GM21825 (cell line): ENCODE results near the gene PCLO.
"Not testable (repeated sequence)": the region's sequence is repeated elsewhere in the genome, so short reads cannot be mapped to it uniquely, and the experiment has no call there.

Experiments
- ATAC-seq: cut with Tn5 transposase; IDR thresholded peaks from one replicate; pipeline ENCODE4 v1.9.1; 2021; ENCODE audit warnings: mild to moderate bottlenecking, moderate library complexity; ENCODE audit not compliant: unreplicated experiment

Gene PCLO

DNA sequence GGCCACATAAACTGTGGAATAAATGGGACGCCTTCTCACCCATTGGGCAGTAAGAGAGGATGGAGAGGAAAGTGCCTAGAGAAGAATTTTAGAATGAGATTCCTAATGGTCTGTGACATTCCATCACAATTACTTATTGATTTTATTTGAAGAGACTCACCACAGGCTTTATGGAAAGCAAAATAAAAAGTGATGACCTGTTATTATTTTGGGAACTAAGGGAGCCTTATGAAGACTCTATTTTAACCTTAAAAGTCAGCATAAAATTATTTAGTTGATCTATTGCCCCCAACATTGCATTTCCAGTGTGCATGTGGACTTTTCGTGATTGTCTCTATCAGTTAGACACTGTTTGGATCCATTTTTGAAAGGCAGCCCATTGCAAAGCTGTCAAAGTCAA, 107.5 kb downstream of the PCLO start:
- ATAC-seq = no peak

DNA sequence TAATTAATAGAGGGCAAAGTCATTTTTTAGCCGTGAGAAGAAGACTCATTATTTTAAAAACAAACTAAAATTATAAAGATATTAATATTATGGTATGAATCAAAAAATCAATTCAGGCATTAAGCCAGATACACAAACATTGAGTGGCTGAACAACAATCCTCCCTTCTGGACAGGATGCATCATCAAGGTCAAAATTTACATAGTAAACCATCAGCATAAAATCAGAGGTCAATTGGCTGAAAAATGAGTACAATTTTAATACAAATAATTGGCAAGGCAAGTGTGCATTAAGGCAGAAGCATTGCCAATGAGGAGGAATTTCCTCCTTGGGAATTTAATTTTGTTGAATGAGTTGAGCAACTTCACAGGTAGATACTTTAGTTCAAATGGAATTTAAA, 108.2 kb downstream of the PCLO start:
- no peak for ATAC-seq

DNA sequence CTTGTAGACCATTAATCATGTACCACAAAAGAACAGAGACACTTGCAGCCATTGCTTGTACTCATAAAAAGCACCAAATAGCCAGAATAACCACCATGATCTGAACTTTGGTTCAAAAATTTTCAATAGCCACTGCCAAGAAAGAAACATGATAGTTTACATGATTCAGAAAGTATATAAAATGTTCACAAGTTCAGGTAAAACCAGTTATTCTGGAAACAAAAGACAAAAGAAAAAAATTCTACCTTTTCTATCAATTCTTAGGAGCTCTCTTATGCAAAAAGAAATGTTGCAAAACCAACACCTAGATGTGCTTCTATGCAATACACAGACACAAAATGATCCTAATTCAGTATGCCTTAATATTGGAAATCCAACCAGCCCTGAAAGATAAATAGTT, 108.7 kb downstream of the PCLO start:
- no peak for ATAC-seq

DNA sequence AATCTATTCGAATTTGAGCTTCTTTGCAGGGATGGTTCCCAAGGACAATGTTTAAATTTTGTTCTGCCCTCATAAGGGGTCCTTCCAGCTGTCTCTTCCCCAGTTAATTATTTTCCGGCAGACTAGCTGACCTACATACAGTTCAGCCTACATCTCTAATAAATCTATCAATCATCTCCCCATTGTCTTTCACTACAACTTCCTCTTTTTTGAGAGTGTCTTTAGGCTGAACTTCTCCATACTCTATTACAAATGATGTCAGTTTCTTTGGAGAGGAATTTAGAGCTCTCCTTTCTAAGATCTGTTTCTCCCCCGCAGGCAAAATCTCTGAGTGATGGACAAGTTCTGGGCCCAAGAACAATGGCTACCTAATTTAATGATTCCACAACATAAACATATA, 122.2 kb downstream of the PCLO start:
- no peak for ATAC-seq

- ATAC-seq = no peak
These were observed 123.9 kb downstream of the PCLO start for GRCh38 chr7:83038787-83039186.

GRCh38 chr7:83036721-83037380, 125.8 kb downstream of the PCLO start:
- no peak for ATAC-seq

DNA sequence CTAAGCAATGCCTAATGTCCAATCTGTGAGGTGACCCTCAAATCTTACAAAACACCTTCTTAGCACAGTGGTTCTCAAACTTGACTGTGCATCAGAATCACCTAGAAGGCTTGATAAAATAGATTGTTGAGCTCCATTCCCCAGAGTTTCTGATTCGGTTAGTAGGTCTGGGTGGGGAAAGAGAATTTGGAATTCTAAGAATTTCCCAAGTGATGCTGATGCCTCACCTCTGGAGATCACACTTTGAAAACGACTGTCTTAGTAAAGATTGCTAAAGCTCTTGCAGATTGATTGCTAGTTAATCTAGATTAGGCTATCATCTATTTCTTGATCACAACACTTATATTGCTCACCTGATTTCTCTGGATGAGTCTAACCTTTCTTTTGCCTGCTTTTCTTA, 126.6 kb downstream of the PCLO start:
- ATAC-seq = no peak

DNA sequence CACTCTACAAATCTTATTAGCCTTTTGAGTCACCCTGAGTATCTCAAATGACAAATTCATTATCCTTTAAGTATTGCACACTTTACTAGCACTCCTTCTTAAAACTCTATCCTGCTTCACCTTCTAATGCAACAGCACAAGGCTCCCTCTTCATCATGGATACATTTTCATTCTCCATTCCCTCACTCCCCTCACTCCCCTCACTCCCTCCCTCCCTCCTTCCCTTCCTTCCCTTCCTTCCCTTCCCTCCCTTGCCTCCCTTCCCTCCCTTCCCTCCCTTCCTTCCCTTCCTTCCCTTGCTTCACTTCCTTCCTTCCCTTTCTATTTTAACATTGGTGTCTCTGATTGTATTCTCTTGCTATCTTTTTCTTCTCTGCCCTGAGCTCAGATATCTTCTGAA, 130.5 kb downstream of the PCLO start:
- ATAC-seq = no peak

DNA sequence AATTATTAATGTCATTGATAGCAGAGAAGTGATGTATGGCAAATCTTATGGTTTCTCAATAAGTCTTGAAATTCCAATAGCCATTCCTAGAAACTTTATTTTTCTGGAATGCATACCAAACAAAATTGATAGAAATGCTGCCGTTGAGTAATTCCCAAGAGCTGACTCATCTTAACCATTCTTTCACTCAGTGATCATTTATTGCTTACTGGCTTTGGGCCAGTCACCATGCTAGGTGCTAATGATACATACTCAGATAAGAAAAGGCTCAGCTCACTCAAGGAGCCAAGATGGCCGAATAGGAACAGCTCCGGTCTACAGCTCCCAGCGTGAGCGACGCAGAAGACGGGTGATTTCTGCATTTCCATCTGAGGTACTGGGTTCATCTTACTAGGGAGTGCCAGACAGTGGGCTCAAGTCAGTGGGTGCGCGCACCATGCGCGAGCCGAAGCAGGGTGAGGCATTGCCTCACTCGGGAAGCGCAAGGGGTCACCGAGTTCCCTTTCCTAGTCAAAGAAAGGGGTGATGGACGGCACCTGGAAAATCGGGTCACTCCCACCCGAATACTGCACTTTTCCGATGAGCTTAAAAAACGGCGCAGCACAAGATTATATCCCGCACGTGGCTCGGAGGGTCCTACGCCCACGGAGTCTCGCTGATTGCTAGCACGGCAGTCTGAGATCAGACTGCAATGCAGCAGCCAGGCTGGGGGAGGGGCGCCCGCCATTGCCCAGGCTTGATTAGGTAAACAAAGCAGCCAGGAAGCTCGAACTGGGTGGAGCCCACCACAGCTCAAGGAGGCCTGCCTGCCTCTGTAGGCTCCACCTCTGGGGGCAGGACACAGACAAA, 138.6 kb downstream of the PCLO start:
- ATAC-seq = not testable (repeated sequence)

DNA sequence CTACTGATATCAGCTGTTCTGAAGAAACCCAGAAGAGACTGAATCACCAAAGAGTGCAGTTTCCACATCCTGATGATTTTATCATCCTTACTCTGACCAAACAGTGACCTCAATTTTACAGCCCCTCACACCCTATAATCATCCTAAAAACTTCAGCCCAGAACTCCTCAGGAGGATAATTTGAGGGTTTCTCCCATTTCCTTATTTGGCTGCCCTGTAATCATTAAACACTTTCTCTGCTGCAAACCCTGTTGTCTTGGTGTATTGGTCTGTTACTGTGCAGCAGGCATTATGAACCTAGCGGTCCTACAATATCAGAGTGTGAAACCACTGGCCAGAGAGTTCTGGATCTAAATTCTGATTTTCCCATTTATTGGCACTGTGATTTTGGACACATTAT, 141.7 kb downstream of the PCLO start:
- no peak for ATAC-seq

DNA sequence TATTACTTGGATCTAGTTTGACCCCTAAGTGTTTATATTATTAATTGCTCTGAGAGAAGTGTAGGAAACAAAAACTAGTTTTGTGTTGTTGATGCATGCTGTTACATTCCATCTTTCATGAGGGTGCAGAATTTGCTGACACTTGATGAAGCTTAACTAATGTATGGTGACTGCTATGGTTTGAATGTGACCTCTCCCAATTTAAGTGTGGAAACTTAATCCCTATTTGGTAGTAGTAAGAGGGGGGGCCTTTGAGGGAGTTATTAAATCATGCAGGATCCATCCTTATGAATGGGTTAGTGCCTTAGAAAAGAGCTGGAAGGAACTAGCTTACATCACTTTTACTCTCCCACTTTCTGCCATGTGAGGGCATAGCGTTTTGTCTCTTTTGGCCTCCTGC, 142.5 kb downstream of the PCLO start:
- ATAC-seq = no peak

GRCh38 chr7:83015916-83016315, 146.8 kb downstream of the PCLO start:
- ATAC-seq = no peak

DNA sequence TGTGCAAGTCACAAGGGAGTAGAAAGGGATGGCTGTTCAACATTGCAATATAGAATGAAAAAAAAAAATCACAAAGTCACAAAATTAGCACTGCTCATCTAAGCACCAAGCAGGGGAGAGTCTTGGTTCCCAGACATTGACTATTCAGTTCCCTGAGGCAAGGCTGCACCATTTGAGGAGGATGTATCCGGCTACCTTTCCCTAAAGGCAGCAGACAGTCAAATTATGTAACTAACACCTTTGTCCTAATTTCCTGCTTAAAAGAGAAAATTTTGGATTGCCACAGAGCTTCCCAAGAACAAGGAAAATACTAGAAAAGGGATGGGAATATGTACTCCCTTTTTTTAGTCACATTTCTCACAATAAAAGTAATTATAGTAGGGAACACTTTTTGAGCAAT, 148.1 kb downstream of the PCLO start:
- no peak for ATAC-seq

DNA sequence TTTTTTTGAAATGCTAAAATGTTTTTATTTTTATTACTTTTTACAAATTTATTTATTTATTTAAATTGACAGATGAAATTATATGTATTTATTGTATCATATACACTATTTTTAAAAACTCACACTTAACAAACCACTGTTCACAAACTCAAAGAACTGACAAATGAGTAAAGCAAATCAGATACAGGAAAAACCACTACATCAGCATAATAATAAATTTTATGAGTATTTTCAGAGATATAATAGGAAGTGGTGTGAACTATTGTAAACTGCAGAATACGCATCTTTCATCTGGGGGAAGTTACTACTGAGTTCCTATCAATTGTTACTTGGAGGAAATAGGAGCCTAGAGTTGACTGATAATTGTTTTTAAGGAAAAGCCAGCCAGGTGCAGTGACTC, 150.7 kb downstream of the PCLO start:
- no peak for ATAC-seq

DNA sequence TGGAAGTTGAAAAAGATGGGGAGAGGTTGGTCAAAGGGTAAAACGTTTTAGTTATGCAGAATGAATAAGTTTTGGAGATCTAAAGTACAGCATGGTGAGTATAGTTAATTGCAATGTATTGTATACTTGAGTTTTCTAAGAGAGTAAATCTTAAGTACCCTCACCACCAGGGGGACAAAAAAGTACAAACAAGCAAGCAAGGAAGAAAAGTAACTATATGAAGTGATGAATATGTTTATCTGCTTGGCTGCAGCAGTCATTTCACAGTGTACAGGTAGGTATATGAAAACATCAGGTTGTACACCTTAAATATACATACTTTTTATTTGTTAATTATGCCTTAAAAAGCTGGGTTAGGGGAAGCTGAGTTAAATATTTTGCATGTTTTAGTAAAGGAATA, 157.3 kb downstream of the PCLO start:
- ATAC-seq = no peak

DNA sequence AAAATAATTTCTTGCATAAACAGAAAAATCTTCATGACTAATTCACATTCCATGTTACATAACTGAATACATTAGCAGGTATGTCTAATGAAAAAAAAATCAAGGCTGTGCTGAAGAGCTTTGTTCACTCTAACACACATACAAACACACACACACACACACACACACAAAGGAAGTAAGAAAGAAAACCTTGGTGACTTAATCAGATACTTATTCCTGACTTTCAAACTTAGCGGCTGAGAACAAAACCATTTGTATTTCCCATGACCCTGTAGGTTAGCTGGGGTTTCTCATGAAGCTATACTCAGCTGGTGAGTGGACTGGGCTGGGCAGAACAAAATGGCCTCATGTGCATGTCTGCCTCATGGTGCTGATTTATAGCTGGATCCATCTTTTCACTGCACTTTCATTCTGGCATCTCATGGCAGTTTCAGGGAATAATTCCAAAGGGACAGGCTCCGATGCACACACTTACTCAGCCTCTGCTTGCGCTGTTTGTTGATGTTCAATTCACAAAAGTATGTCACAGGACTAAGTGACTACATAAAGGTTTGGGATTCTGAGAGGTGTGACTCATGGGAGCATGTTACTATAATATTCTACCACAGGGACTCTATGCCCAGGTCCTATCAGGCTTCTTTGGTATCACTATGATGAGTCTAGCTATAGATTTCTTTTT, 161.2 kb downstream of the PCLO start:
- no peak for ATAC-seq

- ATAC-seq = no peak
These were observed 164.2 kb downstream of the PCLO start for GRCh38 chr7:82998436-82998835.

DNA sequence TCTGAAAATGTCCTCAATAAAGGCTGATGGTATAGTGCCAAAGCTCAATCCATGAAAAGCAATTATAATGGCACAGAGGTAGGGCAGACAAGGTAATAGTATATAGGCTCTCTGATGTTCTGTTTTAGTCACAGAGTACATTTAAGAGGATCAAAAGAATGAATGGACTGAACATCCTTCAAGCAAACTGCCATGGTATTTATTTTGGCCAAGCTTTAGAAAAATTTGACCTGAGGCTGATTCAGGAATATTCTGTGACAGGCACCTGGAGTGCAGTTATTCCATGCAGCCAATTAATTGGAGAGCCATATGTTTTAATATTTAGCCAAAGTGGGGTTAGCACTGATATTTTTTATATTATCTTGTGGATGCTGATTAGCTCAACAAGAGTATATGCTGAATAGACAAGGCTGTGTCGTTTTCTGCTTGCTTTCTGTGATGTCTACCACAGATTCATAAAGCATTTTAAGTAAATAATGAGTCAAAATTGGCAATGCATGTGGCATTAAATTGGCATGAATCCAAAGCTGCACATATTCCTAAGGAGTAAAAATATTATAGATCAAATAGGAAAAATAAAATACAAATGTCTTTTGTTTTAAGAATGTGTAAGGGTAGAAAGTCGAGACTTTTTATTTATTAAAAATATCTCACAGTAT, 177.4 kb downstream of the PCLO start:
- ATAC-seq = no peak

DNA sequence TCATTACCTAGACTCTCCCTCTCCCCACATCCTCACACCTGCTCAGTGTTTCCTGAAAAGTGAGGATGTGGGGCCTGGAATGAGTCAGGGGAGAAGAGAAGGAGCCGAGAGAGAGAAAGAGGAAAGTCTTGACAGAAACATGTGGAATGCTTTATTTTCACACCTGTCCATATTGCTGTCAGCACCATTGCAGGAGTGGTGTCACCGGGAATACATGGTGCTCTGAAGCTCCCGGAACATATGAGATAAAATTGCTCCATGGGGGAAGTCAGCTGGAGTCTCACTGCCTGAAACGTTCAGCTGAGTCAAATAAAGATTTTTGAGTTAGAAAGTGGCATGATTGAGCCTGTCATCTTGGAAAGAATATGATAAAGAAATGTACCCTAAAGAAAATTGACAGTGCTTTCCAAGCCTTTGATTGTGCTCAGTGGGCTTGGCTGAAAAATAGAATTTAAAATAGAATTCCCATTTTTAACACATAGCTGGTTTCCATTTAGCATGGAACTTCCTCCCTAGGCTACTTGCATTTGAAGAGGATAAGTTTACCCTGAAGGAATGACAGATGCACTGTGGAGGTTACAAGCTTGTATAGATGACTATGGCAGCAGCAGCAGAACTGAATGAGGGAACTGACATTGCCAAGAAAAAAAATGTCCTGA, 182.4 kb downstream of the PCLO start:
- no peak for ATAC-seq

- ATAC-seq = no peak
These were observed 186.7 kb downstream of the PCLO start for GRCh38 chr7:82975811-82976468.
